ENCODE results near the gene MEGF11. TPM values are rescaled to one million over a fixed set of nuclear protein-coding genes. Genes with fewer than 3 reads are reported as not detected.

MEGF11 gene
- total RNA-seq, 2 donors from 2014 or later: not detected

- no peak for TF ChIP-seq CTCF (IDR thresholded peaks at IDR 0.05)
- intact Hi-C loops (cut with DNase I): no loop called here
- no peaks in the 10 kb centered on the region for H3K36me3 ChIP-seq
- H3K9ac ChIP-seq (ENCODE audit: low read depth in 2 of 2, low read length in 2 of 2): no peak overlapping the region
- no peak overlapping the region for H3K4me3 ChIP-seq
- H3K27me3 ChIP-seq: no peaks in the 10 kb centered on the region
- no peak overlapping the region for H3K27ac ChIP-seq
- no peaks in the 10 kb centered on the region for H3K9me3 ChIP-seq
- H3K4me1 ChIP-seq: no peaks in the 10 kb centered on the region
- no peak for DNase-seq
Observed at GRCh38 chr15:66101715-66102395, 151.7 kb downstream of the MEGF11 start.

GRCh38 chr15:66100761-66101160 lies 152.8 kb downstream of the MEGF11 start:
- no peaks in the 10 kb centered on the region for H3K9me3 ChIP-seq
- intact Hi-C loops (cut with DNase I): no loop called here
- no peak for TF ChIP-seq CTCF (IDR thresholded peaks at IDR 0.05)

GRCh38 chr15:66099950-66100671 lies 153.4 kb downstream of the MEGF11 start:
- H3K27me3 ChIP-seq: no peaks in the 10 kb centered on the region
- H3K9me3 ChIP-seq: no peaks in the 10 kb centered on the region
- no peaks in the 10 kb centered on the region for H3K36me3 ChIP-seq
- intact Hi-C loops (cut with DNase I): no loop called here
- no peak overlapping the region for H3K4me3 ChIP-seq
- H3K9ac ChIP-seq (ENCODE audit: low read depth in 2 of 2, low read length in 2 of 2): no peak overlapping the region
- H3K4me1 ChIP-seq: no peaks in the 10 kb centered on the region
- H3K27ac ChIP-seq: no peak overlapping the region
- DNase-seq: no peak
- no peak for TF ChIP-seq CTCF (IDR thresholded peaks at IDR 0.05)

More at GRCh38 chr15:66100761-66101160, 152.8 kb downstream of the MEGF11 start:
- H3K27me3 ChIP-seq: no peaks in the 10 kb centered on the region
- H3K36me3 ChIP-seq: no peaks in the 10 kb centered on the region
- no peak for DNase-seq
- H3K4me1 ChIP-seq: no peaks in the 10 kb centered on the region
- no peak overlapping the region for H3K27ac ChIP-seq
- H3K4me3 ChIP-seq: no peak overlapping the region
- H3K9ac ChIP-seq (ENCODE audit: low read depth in 2 of 2, low read length in 2 of 2): no peak overlapping the region

- no peak overlapping the region for H3K9ac ChIP-seq (ENCODE audit: low read depth in 2 of 2, low read length in 2 of 2)
- H3K4me1 ChIP-seq: no peaks in the 10 kb centered on the region
- no peak overlapping the region for H3K4me3 ChIP-seq
- intact Hi-C loops (cut with DNase I): no loop called here
- no peaks in the 10 kb centered on the region for H3K36me3 ChIP-seq
- no peak for TF ChIP-seq CTCF (IDR thresholded peaks at IDR 0.05)
- H3K27ac ChIP-seq: no peak overlapping the region
- DNase-seq: no peak
- no peaks in the 10 kb centered on the region for H3K9me3 ChIP-seq
- H3K27me3 ChIP-seq: no peaks in the 10 kb centered on the region
Observed at GRCh38 chr15:66098022-66098363, 155.6 kb downstream of the MEGF11 start.

GRCh38 chr15:66097151-66098021 lies 156.2 kb downstream of the MEGF11 start:
- no peaks in the 10 kb centered on the region for H3K27me3 ChIP-seq
- no peak overlapping the region for H3K27ac ChIP-seq
- intact Hi-C loops (cut with DNase I): no loop called here
- H3K36me3 ChIP-seq: no peaks in the 10 kb centered on the region
- H3K9me3 ChIP-seq: no peaks in the 10 kb centered on the region
- TF ChIP-seq CTCF (IDR thresholded peaks at IDR 0.05): no peak
- no peak overlapping the region for H3K4me3 ChIP-seq
- no peaks in the 10 kb centered on the region for H3K4me1 ChIP-seq
- no peak overlapping the region for H3K9ac ChIP-seq (ENCODE audit: low read depth in 2 of 2, low read length in 2 of 2)
- no peak for DNase-seq
